HL-60 (cell line): ENCODE data around the gene NPHS2.

Source experiments
- DNase-seq, 2 experiments: peaks; one replicate each; pipeline ENCODE4 v3.0.0-alpha.2; 2010 to 2020; ENCODE audit warnings: low read depth in 1 of 2, low spot score in 1 of 2
- H3K27ac ChIP-seq: fragments of 250-450 bp; sonication (Bioruptor Pico); replicated peaks from 2 replicates; pipeline ENCODE4 v1.5.1; 2020; ENCODE audit warnings: mild to moderate bottlenecking, moderate library complexity
- H3K27me3 ChIP-seq: fragments of 250-450 bp; sonication (Bioruptor Pico); 2 replicates; pipeline ENCODE4 v1.5.1; 2021; ENCODE audit warnings: mild to moderate bottlenecking, moderate library complexity; ENCODE audit not compliant: insufficient read depth, poor library complexity, severe bottlenecking
- H3K4me3 ChIP-seq: replicated peaks from 2 replicates; pipeline ENCODE4 v1.5.1; 2011; ENCODE audit warnings: mild to moderate bottlenecking, control low read depth, low read length; ENCODE audit not compliant: insufficient read depth
- GABPA ChIP-seq: IDR thresholded peaks from 2 replicates; pipeline ENCODE4 v1.6.1; 2012; ENCODE audit warnings: low read depth
- POLR2AphosphoS5 ChIP-seq: IDR thresholded peaks from 2 replicates; pipeline ENCODE4 v1.6.1; 2012; ENCODE audit warnings: low read depth
- SPI1 ChIP-seq: IDR thresholded peaks from 2 replicates; pipeline ENCODE4 v1.6.1; 2012; ENCODE audit warnings: low read depth, mild to moderate bottlenecking, borderline replicate concordance
- TF ChIP-seq, protein P1 (sequence below): IDR thresholded peaks from 2 replicates; pipeline ENCODE4 v1.6.1; 2012; ENCODE audit warnings: low read depth; ENCODE audit not compliant: insufficient replicate concordance
- TF ChIP-seq, protein P2 (sequence below): IDR thresholded peaks from one replicate; pipeline ENCODE4 v1.5.1; 2011; ENCODE audit warnings: low read length, control low read depth, inconsistent platforms; ENCODE audit not compliant: insufficient read depth

Gene NPHS2

DNA sequence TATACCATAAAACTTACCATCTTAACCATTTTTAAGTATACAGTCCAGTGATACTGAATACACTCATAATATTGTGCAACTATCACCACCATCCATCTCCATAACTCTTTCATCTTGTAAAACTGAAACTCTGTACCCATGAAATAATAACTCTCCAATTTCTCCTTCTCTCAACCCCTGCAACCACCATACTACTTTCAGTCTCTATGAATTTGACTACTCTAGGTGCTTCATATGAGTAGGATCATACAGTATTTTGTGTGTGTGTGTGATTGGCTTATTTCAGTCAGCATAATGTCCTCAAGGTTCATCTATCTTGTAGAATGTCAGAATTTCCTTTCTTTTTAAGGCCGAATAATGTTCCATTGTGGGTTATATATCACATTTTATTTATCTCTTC, 17.7 kb downstream of the NPHS2 start:
- DNase-seq: no peak
- Histone ChIP-seq H3K27ac (no peak overlapping the region), H3K4me3 (no peak overlapping the region), H3K27me3 (no peaks in the 10 kb centered on the region)
- TF ChIP-seq, protein P1, sequence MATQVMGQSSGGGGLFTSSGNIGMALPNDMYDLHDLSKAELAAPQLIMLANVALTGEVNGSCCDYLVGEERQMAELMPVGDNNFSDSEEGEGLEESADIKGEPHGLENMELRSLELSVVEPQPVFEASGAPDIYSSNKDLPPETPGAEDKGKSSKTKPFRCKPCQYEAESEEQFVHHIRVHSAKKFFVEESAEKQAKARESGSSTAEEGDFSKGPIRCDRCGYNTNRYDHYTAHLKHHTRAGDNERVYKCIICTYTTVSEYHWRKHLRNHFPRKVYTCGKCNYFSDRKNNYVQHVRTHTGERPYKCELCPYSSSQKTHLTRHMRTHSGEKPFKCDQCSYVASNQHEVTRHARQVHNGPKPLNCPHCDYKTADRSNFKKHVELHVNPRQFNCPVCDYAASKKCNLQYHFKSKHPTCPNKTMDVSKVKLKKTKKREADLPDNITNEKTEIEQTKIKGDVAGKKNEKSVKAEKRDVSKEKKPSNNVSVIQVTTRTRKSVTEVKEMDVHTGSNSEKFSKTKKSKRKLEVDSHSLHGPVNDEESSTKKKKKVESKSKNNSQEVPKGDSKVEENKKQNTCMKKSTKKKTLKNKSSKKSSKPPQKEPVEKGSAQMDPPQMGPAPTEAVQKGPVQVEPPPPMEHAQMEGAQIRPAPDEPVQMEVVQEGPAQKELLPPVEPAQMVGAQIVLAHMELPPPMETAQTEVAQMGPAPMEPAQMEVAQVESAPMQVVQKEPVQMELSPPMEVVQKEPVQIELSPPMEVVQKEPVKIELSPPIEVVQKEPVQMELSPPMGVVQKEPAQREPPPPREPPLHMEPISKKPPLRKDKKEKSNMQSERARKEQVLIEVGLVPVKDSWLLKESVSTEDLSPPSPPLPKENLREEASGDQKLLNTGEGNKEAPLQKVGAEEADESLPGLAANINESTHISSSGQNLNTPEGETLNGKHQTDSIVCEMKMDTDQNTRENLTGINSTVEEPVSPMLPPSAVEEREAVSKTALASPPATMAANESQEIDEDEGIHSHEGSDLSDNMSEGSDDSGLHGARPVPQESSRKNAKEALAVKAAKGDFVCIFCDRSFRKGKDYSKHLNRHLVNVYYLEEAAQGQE: no peak
- TF ChIP-seq POLR2AphosphoS5: no peak
- no peak for TF ChIP-seq SPI1
- TF ChIP-seq GABPA: no peak
- TF ChIP-seq, protein P2, sequence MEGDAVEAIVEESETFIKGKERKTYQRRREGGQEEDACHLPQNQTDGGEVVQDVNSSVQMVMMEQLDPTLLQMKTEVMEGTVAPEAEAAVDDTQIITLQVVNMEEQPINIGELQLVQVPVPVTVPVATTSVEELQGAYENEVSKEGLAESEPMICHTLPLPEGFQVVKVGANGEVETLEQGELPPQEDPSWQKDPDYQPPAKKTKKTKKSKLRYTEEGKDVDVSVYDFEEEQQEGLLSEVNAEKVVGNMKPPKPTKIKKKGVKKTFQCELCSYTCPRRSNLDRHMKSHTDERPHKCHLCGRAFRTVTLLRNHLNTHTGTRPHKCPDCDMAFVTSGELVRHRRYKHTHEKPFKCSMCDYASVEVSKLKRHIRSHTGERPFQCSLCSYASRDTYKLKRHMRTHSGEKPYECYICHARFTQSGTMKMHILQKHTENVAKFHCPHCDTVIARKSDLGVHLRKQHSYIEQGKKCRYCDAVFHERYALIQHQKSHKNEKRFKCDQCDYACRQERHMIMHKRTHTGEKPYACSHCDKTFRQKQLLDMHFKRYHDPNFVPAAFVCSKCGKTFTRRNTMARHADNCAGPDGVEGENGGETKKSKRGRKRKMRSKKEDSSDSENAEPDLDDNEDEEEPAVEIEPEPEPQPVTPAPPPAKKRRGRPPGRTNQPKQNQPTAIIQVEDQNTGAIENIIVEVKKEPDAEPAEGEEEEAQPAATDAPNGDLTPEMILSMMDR: no peak

- DNase-seq: no peak
- TF ChIP-seq POLR2AphosphoS5: no peak
- TF ChIP-seq, protein P2: no peak
- TF ChIP-seq SPI1: no peak
- no peak for TF ChIP-seq GABPA
- TF ChIP-seq, protein P1: no peak
Observed at GRCh38 chr1:179554427-179554826, 21.3 kb downstream of the NPHS2 start.

DNA sequence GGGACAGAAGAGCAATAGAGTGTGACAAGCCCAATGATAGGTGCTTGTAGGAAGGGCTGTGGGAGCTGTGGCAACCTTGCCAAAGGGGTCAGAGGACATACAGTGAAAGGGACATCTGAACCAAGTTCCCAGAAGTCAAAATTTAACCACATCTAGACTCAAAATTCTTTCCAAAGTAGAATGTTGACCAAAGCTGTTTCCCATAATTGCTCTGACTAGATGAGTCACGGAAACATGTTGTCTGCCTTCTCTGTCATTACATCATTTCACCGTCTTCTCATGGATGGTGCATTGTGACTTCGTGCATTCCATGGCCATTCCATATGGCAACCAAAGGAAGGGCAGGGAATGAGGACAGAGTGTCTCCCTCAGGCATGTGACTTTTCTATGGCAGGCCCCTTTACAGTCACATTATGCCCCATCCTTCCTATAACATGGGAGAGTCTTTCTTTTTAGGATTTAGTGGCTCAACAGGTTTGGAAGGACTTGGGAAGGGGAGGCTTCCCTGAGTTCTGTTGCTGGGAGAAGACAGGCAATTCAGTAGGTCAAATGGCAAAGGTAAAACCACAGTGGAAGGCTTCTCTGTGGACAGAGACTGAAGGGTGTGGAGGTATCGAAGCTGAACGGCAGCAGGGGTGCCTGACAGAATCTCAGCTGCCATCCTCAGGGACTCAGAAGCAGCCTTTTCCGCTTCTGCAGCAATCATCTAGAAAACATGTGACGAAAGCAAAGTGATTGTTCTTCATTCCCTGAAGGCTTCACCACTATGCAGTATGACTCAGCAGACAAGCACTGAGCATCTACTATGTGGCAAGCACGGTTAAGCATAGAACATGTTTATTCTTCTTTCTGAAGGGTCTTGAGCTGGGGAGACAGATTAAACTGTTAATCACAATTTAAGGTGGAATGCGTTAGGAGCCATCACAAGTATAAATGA, 24.7 kb downstream of the NPHS2 start:
- Histone ChIP-seq H3K27ac (no peak overlapping the region), H3K27me3 (no peaks in the 10 kb centered on the region), H3K4me3 (no peak overlapping the region)
- no peak for TF ChIP-seq POLR2AphosphoS5
- no peak for TF ChIP-seq GABPA
- no peak for TF ChIP-seq SPI1
- TF ChIP-seq, protein P1: no peak
- TF ChIP-seq, protein P2: no peak
- peak; percentile 42 to 52 for DNase-seq

More at GRCh38 chr1:179554427-179554826, 21.3 kb downstream of the NPHS2 start:
- H3K27me3 ChIP-seq: no peaks in the 10 kb centered on the region
- no peak overlapping the region for H3K4me3 ChIP-seq
- no peak overlapping the region for H3K27ac ChIP-seq
